T-helper 2 cell treated with Interferon-gamma antibody and Interleukin-4, amounts not matched to agents 100 ng/mL and 5 ng/mL, for 36 hours (primary cell): ENCODE measurements around the gene BCR. TPM values are rescaled to one million over a fixed set of nuclear protein-coding genes. Genes with fewer than 3 reads are reported as not detected.

ENCODE experiments used
- intact Hi-C: fragments of 100-400 bp; cut with micrococcal nuclease; formaldehyde crosslinking; loops from one replicate; pipeline ENCODE4 v1.15.1; 2023
- total RNA-seq: library from RNA; stranded (reverse); gene quantifications from 2 replicates; pipeline ENCODE4 v1.2.3, GENCODE V29; 2022

Gene BCR
- total RNA-seq, 1 donor from 2014 or later: 51.6 TPM

- intact Hi-C loops: loop anchor here (1.0 to 2.0 kb wide), 2 partner anchors 28 to 33 kb away; no protein-coding TSS in a partner anchor
Measured at GRCh38 chr22:23215294-23216241, 35.3 kb downstream of the BCR start.

GRCh38 chr22:23216461-23217170 is 36.3 kb downstream of the BCR start:
- intact Hi-C loops: loop anchor here (1.0 to 2.0 kb wide), 2 partner anchors 27 to 34 kb away; no protein-coding TSS in a partner anchor

GRCh38 chr22:23217171-23218052 is 37.1 kb downstream of the BCR start:
- intact Hi-C loops: loop anchor here (2.0 kb wide), 1 partner anchor 35 kb away; no protein-coding TSS in a partner anchor

- intact Hi-C loops: no loop called here
Measured at GRCh38 chr22:23218053-23218866, 38.0 kb downstream of the BCR start.

- intact Hi-C loops: no loop called here
Measured at GRCh38 chr22:23218867-23219251, 38.5 kb downstream of the BCR start.

- intact Hi-C loops: no loop called here
Measured at GRCh38 chr22:23219317-23219716, 39.0 kb downstream of the BCR start.

GRCh38 chr22:23219822-23220484 is 39.6 kb downstream of the BCR start:
- intact Hi-C loops: no loop called here

- intact Hi-C loops: no loop called here
Measured at GRCh38 chr22:23220485-23221350, 40.4 kb downstream of the BCR start.

GRCh38 chr22:23221351-23221804 is 41.1 kb downstream of the BCR start:
- intact Hi-C loops: no loop called here

GRCh38 chr22:23222033-23222792 is 41.9 kb downstream of the BCR start:
- intact Hi-C loops: no loop called here

GRCh38 chr22:23222793-23223568 is 42.7 kb downstream of the BCR start:
- intact Hi-C loops: no loop called here

- intact Hi-C loops: no loop called here
Measured at GRCh38 chr22:23223569-23224317, 43.4 kb downstream of the BCR start.

- intact Hi-C loops: no loop called here
Measured at GRCh38 chr22:23224846-23225245, 44.5 kb downstream of the BCR start.

- intact Hi-C loops: no loop called here
Measured at GRCh38 chr22:23225337-23225723, 45.0 kb downstream of the BCR start.

- intact Hi-C loops: no loop called here
Measured at GRCh38 chr22:23225724-23226496, 45.6 kb downstream of the BCR start.

GRCh38 chr22:23226497-23226850 is 46.2 kb downstream of the BCR start:
- intact Hi-C loops: no loop called here
